Measurements from ENCODE around the gene CREB3L1. TPM values are rescaled to one million over a fixed set of nuclear protein-coding genes. Genes with fewer than 3 reads are reported as not detected.
A peak's percentile ranks its signal among the peaks of the same experiment; 100 is the strongest.

The CREB3L1 gene
- total and polyA plus RNA-seq, 8 donors, result 26.3 to 129 (median 49.0) TPM

DNA sequence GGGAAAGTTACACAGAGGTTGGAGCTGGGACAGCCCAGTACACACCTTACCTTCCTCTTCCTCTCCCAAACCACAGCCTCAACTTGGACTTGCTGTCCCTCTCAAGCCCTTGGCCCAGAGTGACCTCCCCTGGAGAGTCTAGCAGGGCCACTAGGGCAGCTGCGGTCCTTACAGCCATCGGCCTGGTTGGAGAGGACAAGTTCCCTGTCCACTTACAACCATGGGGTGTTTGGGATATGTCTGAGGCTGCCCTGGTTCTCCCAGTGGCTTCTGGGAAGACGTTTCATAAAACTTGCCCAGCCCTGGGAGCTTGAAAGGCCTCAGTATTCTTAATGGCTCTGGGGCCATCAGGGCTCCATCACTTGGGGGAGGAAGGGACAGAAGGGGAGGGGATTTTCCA lies 56.7 kb downstream of the CREB3L1 start:
- Histone ChIP-seq H3K4me3 (no peak overlapping the region), H3K27ac (no peak overlapping the region), H3K27me3 (peaks cover 0 to 3% (median 2%) of the 10 kb centered on the region in 4 donors), H3K4me1 (peaks cover 0 to 12% (median 4%) of the 10 kb centered on the region in 3 donors), H3K9me3 (no peaks in the 10 kb centered on the region), H3K36me3 (no peaks in the 10 kb centered on the region)
- 91 to 100% methylated on average over 3 of the region's 3 CpGs for WGBS, 2 donors
- intact Hi-C loops (cut with DNase I), result no loop called here
- TF ChIP-seq, protein P1, sequence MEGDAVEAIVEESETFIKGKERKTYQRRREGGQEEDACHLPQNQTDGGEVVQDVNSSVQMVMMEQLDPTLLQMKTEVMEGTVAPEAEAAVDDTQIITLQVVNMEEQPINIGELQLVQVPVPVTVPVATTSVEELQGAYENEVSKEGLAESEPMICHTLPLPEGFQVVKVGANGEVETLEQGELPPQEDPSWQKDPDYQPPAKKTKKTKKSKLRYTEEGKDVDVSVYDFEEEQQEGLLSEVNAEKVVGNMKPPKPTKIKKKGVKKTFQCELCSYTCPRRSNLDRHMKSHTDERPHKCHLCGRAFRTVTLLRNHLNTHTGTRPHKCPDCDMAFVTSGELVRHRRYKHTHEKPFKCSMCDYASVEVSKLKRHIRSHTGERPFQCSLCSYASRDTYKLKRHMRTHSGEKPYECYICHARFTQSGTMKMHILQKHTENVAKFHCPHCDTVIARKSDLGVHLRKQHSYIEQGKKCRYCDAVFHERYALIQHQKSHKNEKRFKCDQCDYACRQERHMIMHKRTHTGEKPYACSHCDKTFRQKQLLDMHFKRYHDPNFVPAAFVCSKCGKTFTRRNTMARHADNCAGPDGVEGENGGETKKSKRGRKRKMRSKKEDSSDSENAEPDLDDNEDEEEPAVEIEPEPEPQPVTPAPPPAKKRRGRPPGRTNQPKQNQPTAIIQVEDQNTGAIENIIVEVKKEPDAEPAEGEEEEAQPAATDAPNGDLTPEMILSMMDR (IDR thresholded peaks at IDR 0.05), result no peak
- ATAC-seq, result no peak
- FAIRE-seq, result no peak
- DNase-seq, result no peak

DNA sequence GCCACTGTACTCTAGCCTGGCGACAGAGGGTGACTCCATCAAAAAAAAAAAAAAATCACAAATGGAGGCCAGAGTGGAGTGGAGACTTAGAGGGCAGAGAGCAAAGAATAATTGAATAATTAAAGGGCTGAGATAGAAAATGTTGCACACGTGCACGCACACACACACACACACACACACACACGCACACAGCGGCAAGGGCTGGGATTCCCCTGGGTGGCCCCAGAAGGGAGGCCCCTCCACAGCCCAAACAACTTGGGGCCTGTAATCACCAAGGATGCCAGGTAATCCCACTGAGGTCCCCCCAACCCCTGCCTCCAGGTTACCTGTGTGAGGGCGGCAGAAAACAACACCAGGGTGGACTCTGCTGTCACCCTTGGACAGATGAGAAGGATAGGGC lies 57.8 kb downstream of the CREB3L1 start:
- DNase-seq (no peak), FAIRE-seq (no peak)
- peaks cover 0 to 12% (median 4%) of the 10 kb centered on the region in 3 donors for H3K4me1 ChIP-seq

DNA sequence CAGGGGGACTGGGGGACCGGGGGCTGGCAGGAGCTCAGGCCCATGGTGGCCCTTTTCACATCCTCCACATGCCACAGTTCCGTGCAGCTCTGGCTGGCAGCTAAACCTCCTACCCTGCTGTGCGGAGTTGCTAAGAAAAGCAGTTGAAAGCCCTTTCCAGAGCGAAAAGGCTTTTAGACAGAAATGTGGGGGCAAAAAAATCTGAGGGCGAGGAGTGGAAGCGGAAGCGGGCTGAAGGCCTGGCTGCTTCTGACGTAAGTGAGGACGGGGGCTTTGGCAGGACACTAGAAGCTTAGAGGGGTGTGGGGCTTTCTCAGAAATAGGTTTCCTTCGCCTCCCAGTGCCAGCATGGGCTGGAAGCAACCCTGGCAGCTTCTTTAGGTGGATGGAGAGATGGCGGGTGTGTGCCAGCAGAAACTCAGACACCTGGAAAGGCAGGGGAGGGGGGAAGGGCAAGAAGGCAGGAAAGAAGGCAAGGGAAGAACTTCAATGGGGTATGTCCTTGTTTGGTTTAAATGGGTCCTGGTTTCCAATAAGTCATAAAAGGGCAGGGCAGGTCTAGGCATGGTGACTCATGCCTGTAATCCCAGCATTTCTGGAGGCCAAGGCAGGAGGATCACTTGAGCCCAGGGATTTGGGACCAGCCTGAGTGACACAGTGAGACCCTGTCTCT lies 58.6 kb downstream of the CREB3L1 start:
- WGBS, 2 donors, result 92% methylated on average over 11 of the region's 11 CpGs
- intact Hi-C loops (cut with DNase I), result no loop called here
- DNase-seq (no peak), ATAC-seq (no peak), FAIRE-seq (no peak)
- peaks cover 0 to 3% (median 2%) of the 10 kb centered on the region in 4 donors for H3K27me3 ChIP-seq
- H3K4me3 ChIP-seq, result no peak overlapping the region
- peaks cover 0 to 12% (median 4%) of the 10 kb centered on the region in 3 donors for H3K4me1 ChIP-seq
- no peaks in the 10 kb centered on the region for H3K36me3 ChIP-seq
- no peak overlapping the region for H3K27ac ChIP-seq
- TF ChIP-seq, protein P1 (IDR thresholded peaks at IDR 0.05), result no peak
- no peaks in the 10 kb centered on the region for H3K9me3 ChIP-seq

More for the DNA sequence above, 57.8 kb downstream of the CREB3L1 start:
- TF ChIP-seq, protein P1 (IDR thresholded peaks at IDR 0.05), result no peak
- Histone ChIP-seq H3K27ac (no peak overlapping the region), H3K27me3 (peaks cover 0 to 3% (median 2%) of the 10 kb centered on the region in 4 donors), H3K36me3 (no peaks in the 10 kb centered on the region), H3K9me3 (no peaks in the 10 kb centered on the region), H3K4me3 (no peak overlapping the region)
- intact Hi-C loops (cut with DNase I), result no loop called here
- ATAC-seq, result no peak
- 94% methylated on average over 6 of the region's 6 CpGs for WGBS, 2 donors

DNA sequence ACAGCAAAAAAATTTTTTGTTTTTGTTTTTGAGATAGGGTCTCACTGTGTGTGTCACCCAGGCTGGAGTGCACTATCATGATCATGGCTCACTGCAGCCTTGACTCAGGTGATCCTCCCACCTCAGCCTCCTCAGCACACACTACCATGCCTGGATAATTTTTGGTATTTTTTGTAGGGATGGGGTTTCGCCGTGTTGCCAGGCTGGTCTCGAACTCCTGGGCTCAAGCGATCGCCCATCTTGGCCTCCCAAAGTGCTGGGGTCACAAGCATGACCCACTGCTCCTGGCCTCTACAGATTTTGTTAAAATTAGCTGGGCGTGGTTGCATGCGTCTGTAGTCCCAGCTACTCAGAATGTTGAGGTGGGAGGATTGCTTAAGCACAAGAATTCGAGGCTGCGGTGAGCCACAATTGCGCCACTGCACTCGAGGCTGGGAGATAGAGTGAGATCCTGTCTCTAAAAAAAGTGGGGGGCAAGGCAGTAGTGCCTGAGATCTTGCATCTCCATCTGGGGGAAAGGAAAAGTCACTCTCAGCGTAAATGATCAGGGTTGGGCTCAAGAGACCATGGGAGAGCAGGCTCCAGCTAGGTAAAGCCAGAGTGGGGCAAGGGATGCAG lies 59.2 kb downstream of the CREB3L1 start:
- H3K27me3 ChIP-seq, result peaks cover 0 to 3% (median 2%) of the 10 kb centered on the region in 4 donors
- H3K36me3 ChIP-seq, result no peaks in the 10 kb centered on the region
- TF ChIP-seq, protein P1 (IDR thresholded peaks at IDR 0.05), result no peak
- WGBS, 2 donors, result 89 to 92% methylated on average over 12 of the region's 12 CpGs
- FAIRE-seq (no peak), DNase-seq (no peak), ATAC-seq (peak in 1 of 4 donors; percentile 12)
- no peaks in the 10 kb centered on the region for H3K9me3 ChIP-seq
- H3K4me3 ChIP-seq, result no peak overlapping the region
- no peak overlapping the region for H3K27ac ChIP-seq
- intact Hi-C loops (cut with DNase I), result no loop called here
- H3K4me1 ChIP-seq, result peaks cover 0 to 12% (median 4%) of the 10 kb centered on the region in 3 donors
